HEK293T (cell line): Measurements from ENCODE around the gene AGPAT3.

ENCODE experiments used
- BHLHE40 ChIP-seq: fragments of 450-650 bp; IDR thresholded peaks from 2 replicates; pipeline ENCODE4 v1.6.1; 2016; ENCODE audit warnings: mild to moderate bottlenecking, moderate library complexity, borderline replicate concordance
- ELF4 ChIP-seq: fragments of 450-650 bp; IDR thresholded peaks from 2 replicates; pipeline ENCODE4 v1.6.1; 2017; ENCODE audit warnings: antibody characterized with exemption
- SP1 ChIP-seq: fragments of 450-650 bp; IDR thresholded peaks from 2 replicates; pipeline ENCODE4 v1.6.1; 2017

DNA sequence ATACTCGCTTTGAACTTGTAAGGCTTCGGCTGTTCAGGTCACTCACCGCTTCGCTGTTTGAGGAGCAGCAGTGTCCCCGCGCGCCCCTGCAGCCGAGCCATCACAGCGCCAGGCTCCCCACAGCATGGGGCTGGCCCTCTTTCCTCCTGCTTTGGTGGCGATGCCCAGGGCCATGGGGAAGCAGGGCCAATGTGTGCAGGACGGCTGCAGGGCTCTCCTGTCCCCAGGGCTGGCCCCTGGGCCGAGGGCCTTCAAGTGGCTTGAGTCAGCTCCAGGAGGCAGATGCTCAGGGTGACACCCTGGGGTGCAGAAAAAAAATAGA is 108.6 kb downstream of the AGPAT3 start:
- no peak for TF ChIP-seq SP1
- TF ChIP-seq ELF4, result no peak
- no peak for TF ChIP-seq BHLHE40
